HL-60/S4 treated with retinoic acid at 250 ng/mL for 4 days and 3 days (cell line): ENCODE data around the gene SPATA32.
"Not testable (repeated sequence)": the region's sequence is repeated elsewhere in the genome, so short reads cannot be mapped to it uniquely, and the experiment has no call there.

ENCODE experiments used
- in situ Hi-C: fragments of 300-500 bp; cut with MboI; formaldehyde crosslinking; loops from 2 replicates; pipeline ENCODE4 v1.7.0; 2022; ENCODE audit warnings: low sequenced_read_pairs

The SPATA32 gene

GRCh38 chr17:45261577-45262515 is at the start of gene SPATA32:
Gene SPATA32, minus strand, starts transcription at chr17:45262094. Its CDS starts 78 bp downstream, at chr17:45262016.
- in situ Hi-C loops: no loop called here

- in situ Hi-C loops: no loop called here
Observed at GRCh38 chr17:45311401-45311759, 49.5 kb upstream of the SPATA32 start.

DNA sequence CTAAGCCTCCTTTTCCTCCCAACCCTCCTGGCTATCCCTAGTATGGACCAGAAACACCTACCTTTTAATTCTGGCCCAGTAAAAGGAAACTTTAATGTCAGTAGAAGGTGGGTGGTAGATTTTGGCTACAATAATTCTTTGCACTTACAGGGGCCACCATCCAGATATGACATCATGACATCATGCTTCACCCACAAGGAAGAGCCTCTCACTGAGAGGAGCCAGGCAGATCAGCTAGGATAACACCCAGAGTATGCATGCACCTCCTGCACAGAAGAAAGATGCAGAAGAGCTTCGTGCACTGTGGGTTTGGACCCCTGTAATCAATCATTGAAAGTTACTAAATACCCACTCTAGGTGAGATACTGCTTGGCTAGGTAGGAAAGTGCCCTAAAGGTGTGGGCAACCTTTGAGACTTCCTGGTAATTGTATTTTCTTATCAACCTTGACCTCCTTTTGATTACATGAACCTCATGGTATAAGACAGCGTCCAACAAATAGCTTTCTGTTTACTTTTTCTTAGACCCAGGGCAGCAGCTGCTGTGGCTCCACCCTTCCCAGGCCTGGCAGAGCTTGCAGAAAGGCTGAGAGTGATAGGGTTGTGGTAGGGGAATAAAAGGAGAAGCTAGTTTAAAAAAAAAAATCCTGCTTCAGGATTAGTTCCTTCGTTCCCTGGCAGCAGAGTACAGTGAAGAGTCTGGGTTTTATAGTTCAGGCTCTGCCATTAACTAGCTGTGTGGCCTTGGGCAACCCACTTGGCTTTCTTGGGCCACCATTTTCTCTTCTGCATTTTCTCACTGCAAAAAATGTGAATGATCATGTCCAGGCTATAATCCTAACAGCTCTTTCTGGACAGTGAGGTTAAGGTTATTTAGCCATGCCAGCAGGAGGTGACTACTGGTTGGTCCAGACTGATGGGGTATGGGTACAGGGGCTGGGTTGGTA is 48.8 kb upstream of the SPATA32 start:
- in situ Hi-C loops: no loop called here

DNA sequence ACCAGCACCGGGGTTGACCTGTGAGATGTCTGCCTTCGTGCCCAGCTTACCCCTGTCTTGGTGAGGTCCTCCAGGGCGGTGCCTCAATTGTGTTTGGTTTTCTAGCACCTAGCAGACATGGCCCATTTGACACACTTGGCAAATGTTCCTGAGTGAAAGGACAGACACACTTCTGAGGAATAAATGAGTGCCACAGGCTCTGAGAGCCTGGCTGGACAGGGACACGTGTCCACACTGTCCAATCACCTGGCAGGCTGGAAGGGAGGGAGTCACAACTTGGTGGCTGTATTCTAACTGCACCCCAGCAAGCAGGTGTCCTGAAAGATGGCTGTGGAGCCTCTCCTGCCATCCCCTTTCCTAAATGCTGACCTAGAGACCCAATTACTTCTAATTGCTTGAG is 47.5 kb upstream of the SPATA32 start:
- in situ Hi-C loops: no loop called here

DNA sequence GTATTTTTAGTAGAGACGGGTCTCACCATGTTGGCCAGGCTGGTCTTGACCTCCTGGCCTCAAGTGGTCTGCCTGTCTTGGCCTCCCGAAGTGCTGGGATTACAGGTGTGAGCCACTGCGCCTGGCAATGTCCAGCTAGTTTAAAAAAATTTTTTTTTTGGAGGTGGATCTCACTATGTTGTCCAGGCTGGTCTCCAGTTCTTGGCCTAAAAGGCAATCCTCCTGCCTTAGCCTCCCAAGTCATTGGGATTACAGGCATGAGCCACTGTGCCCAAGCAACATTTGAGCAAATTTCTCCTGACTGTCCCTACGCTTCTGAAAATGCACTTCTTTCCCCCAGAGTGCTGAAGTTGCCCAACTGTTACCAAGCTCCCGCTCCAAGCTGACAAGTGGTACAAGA is 46.9 kb upstream of the SPATA32 start:
- in situ Hi-C loops: no loop called here

- in situ Hi-C loops: no loop called here
Observed at GRCh38 chr17:45308016-45308365, 46.1 kb upstream of the SPATA32 start.

DNA sequence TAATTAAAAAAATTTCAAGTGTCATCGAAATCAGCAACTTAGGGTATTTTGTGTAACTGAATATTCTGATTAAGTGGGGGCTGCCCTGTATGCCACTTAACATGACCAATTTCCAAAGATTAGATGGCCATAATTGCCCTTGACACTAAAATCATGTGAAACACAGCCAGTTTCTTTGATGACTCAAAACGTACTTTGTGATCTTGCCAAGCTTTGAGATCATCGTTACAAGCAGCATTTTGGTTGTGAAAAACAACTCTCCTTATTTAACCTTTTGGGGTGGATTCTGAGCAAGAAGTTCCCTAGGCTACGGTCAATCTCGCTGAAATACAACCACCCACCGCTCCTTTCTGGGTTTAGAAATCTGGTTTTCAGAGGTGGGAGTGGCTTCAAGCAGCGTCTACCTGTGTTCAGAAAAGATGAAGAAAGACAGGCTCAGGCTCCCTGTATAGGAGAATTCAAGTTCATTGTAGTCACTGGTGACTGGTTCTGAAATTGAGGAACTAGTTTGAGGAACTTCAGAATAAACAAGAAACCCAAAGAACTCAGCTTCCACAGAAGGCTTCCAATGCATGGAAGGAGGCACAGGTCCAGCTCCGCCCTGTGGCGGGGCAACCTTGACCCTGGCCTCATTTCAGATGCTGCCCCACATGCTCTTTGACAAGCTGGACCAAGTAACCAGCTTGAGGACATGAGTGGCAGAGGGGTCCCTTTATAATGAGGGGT is 45.6 kb upstream of the SPATA32 start:
- in situ Hi-C loops: no loop called here

DNA sequence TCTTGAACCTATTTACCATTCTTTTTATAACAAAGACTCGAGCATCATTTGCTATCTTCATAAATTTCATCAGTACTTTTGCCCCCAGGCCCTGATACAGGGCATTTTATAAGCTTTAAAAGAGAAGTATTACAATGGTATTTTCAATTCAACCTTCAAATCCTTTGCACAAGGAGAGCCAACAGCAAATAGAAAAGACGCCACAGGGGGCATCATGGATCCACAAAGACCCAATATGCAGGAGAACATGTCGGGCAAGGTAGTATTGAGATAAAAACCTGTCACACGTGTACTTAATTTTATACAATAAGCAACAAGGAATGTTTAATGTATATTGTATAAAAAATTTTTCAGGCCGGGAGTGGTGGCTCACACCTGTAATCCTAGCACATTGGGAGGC is 44.7 kb upstream of the SPATA32 start:
- in situ Hi-C loops: no loop called here

DNA sequence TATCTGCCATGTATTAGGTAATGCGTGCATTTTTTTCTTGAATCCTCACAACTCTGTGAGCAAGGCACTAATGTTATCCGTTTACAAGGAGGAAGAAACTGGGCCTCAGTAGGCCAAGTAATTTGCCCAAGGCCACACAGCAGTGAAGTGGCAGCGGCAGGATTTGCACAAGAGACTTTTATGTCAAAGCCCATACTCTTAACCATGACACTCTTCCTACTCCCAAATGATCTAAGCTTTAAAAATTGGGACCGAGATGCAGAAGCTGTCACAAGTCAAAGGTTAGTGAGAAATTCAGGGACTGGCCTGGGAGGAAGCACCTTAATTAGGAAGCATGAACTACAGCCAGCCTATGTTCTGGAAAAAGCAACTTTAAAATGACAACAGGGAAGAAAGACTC is 44.2 kb upstream of the SPATA32 start:
- in situ Hi-C loops: no loop called here

DNA sequence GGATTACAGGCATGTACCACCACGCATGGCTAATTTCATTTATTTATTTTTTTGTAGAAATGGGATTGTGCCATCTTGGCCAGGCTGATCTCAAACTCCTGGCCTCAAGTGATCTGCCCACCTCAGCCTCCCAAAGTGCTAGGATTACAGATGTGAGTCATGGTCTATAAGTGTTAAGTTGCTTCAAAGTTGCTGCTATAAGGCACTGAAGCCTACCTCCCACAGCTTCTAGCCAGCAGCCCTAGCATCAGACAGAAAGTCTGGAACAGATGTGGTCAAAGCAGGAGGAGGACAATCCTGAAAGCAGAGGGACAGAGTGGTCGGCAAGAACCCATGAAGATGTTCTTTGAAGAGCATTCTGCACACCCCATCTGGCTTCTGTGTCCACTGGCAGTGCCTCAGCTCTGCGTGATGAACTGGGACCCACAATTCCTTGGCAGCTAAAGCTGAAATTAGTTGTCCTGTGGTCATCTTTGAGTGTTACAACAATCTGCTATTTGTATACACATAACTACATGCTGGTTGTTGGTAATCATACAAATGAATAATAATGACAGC is 43.7 kb upstream of the SPATA32 start:
- in situ Hi-C loops: no loop called here

DNA sequence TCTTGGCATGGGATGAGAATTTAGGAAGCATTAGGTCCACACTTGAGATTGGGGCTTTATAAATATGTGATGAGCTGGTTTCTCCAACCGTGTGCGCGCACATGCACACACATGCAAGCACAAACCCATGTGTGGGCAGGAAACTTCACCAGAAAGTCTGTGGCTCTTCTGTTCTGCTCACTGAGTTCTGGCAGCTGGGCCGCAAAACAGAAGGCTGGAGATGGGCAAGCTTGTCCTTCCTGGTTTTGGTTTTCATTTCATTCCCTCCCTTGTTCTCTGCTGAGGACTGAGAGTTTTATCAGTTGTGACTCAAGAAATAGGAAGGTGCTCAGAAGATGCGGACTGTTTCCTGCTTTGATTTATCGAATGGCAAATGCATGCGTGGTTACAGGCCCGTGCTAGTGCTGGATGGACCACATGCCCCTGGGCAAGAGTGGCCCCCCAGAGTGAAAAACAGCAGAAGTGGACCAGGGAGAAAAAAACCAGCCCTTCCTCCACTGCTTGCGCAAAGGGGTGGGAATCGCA is 40.8 kb upstream of the SPATA32 start:
- in situ Hi-C loops: no loop called here

- in situ Hi-C loops: not testable (repeated sequence)
Observed at GRCh38 chr17:45302220-45302619, 40.3 kb upstream of the SPATA32 start.

DNA sequence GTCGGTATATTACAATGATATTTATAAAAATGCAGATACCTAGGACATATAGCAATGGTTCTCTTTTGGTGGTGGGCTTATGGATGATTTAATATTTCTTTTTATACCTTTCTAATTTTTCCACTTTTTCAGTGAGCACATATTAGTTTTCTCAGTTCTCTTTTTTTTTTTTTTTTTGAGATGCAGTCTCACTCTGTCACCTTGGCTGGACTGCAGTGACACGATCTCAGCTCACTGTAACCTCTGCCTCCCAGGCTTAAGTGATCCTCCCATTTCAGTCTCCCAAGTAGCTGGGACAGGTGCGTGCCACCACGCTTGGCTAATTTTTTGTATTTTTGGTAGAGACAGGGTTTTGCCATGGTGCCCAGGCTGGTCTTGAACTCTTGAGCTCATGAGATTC is 39.8 kb upstream of the SPATA32 start:
- in situ Hi-C loops: no loop called here

GRCh38 chr17:45300060-45300751 is 38.3 kb upstream of the SPATA32 start:
- in situ Hi-C loops: no loop called here

DNA sequence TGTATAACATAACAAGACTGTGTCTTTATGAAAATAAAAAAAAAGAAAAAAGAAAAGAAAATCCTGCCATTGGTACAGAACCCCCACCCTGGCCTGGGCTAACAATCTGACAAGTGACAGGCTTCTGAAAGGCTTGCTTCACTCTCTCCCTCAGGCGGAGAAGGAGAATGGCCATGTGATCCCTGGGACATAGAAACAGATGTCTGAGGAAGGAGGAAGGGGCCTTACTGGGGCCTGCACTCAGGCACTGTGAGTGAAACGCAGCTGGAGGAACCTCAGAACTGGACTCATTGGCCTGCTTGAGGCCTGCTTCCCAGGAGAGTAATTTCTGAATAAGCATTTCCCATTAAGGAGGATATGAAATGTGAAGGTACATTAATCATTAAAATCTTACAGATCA is 37.5 kb upstream of the SPATA32 start:
- in situ Hi-C loops: no loop called here

GRCh38 chr17:45298546-45299285 is 36.8 kb upstream of the SPATA32 start:
- in situ Hi-C loops: no loop called here

GRCh38 chr17:45296833-45297124 is 34.9 kb upstream of the SPATA32 start:
- in situ Hi-C loops: no loop called here

- in situ Hi-C loops: no loop called here
Observed at GRCh38 chr17:45296003-45296832, 34.3 kb upstream of the SPATA32 start.

DNA sequence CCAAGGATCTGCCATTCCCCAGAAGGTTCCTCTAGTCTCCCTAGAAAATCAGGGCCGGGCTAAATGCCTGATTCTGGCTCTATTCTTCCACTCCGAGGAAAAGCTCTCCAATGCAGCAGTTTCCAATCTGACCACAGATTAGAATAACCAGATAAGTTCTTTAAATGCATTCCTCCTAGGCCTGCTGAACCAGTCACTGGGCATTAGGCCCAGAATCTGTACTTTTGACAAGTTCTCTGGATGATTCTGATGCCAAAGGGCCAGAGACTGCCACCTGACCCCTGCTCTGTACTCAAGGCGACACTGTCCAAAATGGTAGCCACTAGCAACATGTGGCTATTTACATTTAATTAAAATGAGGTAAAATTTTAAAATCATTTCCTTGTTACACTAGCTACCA is 32.6 kb upstream of the SPATA32 start:
- in situ Hi-C loops: no loop called here
